C4-2B (cell line): Measurements from ENCODE around the gene MKLN1.

ENCODE experiments used
- ZFX ChIP-seq: fragments of 450-650 bp; IDR thresholded peaks from 2 replicates; pipeline ENCODE4 v1.6.1; 2017
- TF ChIP-seq, protein P1 (sequence below): fragments of 450-650 bp; conservative IDR thresholded peaks from 2 replicates; pipeline ENCODE4 v1.5.1; 2017; ENCODE audit warnings: mild to moderate bottlenecking

DNA sequence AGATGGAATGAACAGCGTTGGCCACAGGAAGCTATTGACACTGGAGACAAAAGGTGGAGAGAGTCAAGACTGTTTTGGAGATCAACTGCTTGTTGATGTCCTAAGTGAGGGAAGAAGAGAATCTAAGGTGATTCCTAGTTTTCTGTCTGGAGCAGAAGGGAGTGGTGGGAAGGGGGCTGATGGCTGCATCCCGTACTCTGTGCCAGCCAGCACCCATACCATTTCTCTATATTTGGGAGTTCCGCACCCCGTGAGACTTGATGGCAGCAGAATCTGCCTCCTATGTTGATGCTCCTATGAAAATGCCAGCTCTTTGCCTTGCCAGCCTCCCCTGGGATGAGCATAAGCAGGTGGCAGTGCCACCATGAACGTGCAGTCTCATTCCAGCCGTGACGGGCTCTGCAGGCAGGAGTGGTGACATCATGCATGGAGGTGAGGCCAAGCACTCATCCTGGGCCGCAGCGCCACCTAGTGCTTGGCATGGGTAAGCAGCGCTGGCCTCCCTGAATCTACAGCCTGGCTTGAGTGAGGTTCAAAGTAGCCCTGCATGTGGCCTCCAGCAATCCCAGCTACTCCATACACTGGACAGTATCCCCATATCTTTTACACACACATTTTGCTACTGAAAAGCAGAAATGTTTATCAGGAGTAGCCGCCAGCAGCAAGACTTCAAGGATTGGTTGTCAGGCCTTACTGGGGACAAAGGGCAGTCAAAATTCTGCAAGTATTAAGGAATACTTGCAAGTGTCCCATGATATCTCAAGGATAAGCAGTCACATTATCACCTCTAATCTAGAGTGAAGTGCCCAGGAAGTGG, 185.8 kb downstream of the MKLN1 start:
- TF ChIP-seq, protein P1, sequence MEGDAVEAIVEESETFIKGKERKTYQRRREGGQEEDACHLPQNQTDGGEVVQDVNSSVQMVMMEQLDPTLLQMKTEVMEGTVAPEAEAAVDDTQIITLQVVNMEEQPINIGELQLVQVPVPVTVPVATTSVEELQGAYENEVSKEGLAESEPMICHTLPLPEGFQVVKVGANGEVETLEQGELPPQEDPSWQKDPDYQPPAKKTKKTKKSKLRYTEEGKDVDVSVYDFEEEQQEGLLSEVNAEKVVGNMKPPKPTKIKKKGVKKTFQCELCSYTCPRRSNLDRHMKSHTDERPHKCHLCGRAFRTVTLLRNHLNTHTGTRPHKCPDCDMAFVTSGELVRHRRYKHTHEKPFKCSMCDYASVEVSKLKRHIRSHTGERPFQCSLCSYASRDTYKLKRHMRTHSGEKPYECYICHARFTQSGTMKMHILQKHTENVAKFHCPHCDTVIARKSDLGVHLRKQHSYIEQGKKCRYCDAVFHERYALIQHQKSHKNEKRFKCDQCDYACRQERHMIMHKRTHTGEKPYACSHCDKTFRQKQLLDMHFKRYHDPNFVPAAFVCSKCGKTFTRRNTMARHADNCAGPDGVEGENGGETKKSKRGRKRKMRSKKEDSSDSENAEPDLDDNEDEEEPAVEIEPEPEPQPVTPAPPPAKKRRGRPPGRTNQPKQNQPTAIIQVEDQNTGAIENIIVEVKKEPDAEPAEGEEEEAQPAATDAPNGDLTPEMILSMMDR, result peak; percentile 99
- TF ChIP-seq ZFX, result no peak
